Activated CD4-positive, CD25-positive, alpha-beta regulatory T cell treated with anti-CD3 and anti-CD28 coated beads, Interleukin-2, amount 50 U/mL, for 72 hours (primary cell): ENCODE measurements around the gene FZD4.
"Not testable (repeated sequence)": the region's sequence is repeated elsewhere in the genome, so short reads cannot be mapped to it uniquely, and the experiment has no call there.

Experiments
- DNase-seq: peaks from one replicate; pipeline ENCODE4 v3.0.0; 2021

FZD4 gene

GRCh38 chr11:86955361-86956120 lies at the start of gene FZD4:
FZD4 (minus strand) TSS chr11:86955395; CDS start chr11:86955085, 310 bp downstream.
- peak; percentile 46 for DNase-seq

GRCh38 chr11:87004281-87004680 lies 49.1 kb upstream of the FZD4 start:
- not testable (repeated sequence) for DNase-seq

DNA sequence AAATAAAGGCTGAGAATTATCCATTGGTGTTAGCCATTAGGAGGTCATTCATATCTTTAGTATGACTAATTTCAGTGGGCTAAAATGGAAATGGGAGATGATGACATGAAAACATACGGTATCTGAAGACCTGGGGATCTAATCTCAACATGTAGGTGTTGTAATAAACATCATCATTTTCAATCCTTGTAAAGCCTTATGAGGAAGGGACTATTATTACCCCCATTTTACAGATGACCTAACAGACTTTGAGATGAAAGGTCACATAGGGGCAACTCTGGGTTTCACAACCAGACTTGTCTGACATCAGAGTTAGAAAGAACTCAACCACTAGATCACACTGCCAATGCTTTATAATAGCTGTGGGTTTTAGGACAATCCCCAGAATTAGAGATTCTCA lies 47.7 kb upstream of the FZD4 start:
- DNase-seq = no peak

DNA sequence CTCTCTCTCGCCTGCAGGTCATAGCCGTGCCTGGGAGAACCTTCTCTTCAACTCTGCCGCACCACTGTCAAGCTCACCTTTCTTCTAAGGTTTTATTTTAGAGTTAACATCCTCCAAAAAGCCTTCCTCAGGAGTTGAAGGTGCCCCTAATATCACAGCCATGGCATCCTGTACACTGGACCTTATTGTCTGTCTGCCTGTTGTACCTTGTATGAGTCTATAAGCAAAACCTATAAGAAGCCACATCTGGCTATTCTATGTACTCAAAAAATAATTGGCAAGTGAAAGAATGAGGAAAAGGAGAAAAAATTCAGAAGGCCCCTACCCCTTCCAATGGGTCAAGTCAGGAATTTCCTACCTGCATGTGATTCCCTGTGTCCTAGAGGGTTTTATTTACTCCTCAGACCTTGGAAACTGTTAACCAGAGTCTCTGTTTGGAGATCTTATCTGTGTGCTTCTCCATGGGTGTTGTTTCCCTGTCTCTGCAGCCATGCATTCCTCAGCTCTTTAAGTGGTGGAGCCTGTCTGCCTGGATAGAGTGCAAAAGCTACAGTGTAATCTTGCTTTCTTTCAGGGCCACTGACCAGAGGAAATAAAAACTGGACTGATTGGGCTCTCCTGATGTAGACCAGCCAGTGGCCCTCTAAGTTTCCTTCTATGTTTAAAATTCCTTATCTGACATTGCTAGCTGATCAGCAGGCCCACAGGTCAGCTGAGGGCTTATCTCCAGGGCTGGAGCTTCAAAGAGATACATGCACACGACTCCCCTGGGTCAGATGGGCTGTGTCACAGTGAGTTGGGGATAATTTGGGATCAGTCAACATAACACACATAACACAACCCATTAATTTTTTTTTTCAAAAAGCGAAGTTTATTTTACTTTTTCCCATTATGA lies 44.9 kb upstream of the FZD4 start:
- no peak for DNase-seq

GRCh38 chr11:86999388-86999787 lies 44.2 kb upstream of the FZD4 start:
- no peak for DNase-seq

- DNase-seq = no peak
These were observed 41.9 kb upstream of the FZD4 start for GRCh38 chr11:86996953-86997570.

- DNase-seq = no peak
These were observed 37.8 kb upstream of the FZD4 start for GRCh38 chr11:86993031-86993430.

GRCh38 chr11:86992340-86992739 lies 37.1 kb upstream of the FZD4 start:
- not testable (repeated sequence) for DNase-seq

- no peak for DNase-seq
These were observed 36.1 kb upstream of the FZD4 start for GRCh38 chr11:86991341-86991740.

DNA sequence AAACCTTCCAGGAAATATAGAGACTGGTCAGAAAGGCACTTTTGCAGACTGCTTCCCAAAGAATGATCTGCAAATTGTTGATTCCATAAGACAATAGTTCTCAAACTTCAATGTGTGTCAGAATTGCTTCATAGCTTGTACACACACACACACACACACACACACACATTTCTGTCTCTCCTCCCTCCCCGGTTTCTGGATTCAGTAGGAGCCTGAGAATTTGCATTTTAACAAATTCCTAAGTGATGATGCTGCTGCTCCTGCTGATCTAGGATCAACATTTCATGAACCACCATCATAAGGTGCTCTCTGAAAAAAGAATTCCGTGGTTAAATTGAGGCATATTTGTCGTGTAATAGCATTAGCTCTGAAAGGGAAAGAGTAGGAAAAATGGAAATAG lies 35.3 kb upstream of the FZD4 start:
- no peak for DNase-seq

- DNase-seq = no peak
These were observed 34.8 kb upstream of the FZD4 start for GRCh38 chr11:86990031-86990430.

- no peak for DNase-seq
These were observed 33.2 kb upstream of the FZD4 start for GRCh38 chr11:86988351-86988881.

GRCh38 chr11:86987679-86988078 lies 32.5 kb upstream of the FZD4 start:
- DNase-seq = no peak

DNA sequence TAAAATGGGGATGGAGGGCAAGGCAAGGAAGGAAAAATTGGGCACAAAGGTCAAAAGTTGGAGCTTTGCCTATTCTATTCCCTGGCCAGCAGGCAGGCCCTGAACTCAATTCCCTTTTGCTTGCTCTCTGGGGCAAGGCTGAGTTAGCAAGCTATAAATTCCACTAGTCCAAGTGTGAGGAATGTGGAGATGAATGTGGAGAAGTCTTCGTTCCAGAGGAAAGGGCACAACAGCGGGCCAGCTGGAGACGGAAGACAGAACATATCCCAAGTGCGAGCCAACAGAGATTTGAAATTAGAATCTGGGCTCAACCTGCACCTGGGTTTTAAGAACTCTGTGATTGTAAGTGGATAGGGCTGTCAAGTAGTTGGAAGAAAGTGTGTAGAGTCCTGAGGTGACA lies 29.5 kb upstream of the FZD4 start:
- DNase-seq = no peak

GRCh38 chr11:86983021-86983488 lies 27.9 kb upstream of the FZD4 start:
- DNase-seq = no peak

- no peak for DNase-seq
These were observed 26.8 kb upstream of the FZD4 start for GRCh38 chr11:86981777-86982540.

GRCh38 chr11:86980086-86980796 lies 25.0 kb upstream of the FZD4 start:
- DNase-seq = no peak

DNA sequence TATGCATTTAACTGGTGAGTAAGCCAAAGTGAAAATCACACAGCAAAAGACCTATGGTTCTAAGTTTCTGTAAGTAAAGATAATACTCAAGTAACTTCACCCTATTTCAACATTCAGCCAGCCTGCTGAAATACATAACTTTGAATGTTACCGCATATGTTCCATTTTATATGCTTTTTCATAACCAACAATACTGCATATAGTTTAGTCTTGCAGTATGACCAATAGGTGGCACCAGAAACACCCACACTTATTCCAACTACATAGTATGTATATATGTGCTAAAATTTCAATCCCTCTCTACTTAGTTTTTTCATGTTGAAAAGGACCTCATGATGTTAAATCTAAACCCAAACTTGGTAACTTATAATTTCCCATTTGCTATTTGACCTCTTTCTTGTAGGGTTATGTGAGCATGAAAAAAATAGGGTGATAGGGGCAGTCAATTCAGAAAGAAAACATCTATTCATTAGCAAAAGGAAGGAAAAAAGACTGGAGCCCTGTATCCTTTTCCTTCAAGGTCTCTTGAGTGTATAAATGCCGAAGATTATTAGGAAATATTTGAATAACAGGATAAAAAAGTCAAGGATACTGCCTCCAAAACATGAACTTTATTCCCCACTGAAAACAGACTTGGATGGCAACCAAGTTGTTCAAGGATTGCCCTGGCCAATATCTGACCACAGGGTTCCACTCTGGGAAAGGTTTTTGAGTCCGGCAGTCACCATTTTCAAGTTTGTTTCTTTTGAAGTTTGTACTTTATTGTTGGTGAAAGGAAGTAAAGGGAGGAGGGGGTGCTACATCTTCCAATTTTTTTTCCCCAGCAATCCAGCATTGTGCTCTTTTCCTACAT lies 23.8 kb upstream of the FZD4 start:
- no peak for DNase-seq

DNA sequence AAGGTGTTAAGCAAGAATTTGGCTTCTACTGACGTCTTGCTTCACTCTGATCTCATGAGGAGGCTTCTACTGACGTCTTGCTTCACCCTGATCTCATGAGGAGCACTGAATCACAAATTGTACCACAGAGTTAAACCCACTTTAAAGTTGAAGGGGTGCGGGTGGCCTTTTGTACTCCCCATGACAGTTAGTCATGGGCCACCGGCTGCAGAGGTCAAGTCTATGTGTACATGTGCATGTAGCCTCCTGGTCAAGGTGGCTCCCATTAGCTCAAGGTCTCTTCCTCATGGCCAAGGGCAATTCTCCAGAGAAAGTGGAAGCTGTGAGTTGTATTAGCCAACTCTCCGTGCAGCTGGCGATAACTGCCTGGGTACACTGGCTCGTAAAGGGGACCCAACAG lies 23.1 kb upstream of the FZD4 start:
- no peak for DNase-seq

GRCh38 chr11:86977441-86978050 lies 22.4 kb upstream of the FZD4 start:
- DNase-seq = no peak
